ENCODE data around the gene MYCL.
"Not testable (repeated sequence)": the region's sequence is repeated elsewhere in the genome, so short reads cannot be mapped to it uniquely, and the experiment has no call there.

MYCL gene

DNA sequence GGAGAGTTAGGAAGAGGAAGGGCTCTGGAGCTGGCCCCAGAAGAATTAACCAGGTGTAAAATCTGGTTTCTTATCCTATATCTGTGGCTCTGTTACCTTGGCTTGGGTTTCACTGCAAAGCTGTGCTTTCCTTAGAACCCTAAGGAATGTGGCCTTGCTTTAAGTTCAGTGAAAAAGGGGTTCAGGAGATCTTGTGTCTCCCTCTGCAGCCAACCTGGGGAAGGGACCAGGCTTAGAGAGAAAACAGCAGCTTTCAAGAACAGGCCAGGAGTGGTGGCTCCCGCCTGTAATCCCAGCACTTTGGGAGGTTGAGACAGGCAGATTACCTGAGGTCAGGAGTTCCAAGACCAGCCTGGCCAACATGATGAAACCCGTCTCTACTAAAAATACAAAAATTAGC is 16.1 kb upstream of the MYCL start:
- DNase-seq (ENCODE audit: low read depth): no peak

DNA sequence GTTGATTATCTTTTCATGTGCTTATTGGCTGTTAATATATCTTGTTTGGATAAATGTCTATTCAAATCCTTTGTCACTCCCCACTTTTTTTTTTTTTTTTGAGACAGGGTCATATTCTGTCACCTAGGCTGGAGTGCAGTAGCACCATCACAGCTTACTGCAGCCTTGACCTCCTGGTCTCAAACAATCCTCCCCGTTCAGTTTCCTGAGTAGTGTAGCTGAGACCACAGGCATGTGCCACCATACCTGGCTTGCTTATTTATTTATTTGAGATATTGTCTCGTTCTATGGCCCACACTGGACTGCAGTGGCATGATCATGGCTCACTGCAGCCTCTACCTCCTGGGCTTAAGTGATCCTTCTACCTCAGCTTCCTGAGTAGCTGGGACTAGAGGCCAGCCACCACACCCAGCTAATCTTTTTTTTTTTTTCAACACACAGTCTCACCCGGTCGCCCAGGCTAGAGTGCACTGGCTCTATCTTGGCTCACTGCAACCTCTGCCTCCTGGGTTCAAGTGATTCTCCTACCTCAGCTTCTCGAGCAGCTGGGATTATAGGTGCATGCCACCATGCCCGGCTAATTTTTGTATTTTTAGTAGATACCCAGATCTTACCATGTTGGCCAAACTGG is 13.9 kb upstream of the MYCL start:
- DNase-seq (ENCODE audit: low read depth): no peak

DNA sequence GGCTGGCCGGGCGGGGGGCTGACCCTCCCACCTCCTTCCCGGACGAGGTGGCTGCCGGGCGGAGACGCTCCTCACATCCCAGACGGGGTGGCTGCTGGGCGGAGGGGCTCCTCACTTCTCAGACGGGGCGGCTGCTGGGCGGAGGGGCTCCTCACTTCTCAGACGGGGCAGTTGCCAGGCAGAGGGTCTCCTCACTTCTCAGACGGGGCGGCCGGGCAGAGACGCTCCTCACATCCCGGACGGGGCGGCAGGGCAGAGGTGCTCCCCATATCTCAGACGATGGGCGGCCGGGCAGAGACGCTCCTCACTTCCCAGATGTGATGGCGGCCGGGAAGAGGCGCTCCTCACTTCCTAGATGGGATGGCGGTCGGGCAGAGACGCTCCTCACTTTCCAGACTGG is 11.4 kb upstream of the MYCL start:
- DNase-seq (ENCODE audit: low read depth): not testable (repeated sequence)

DNA sequence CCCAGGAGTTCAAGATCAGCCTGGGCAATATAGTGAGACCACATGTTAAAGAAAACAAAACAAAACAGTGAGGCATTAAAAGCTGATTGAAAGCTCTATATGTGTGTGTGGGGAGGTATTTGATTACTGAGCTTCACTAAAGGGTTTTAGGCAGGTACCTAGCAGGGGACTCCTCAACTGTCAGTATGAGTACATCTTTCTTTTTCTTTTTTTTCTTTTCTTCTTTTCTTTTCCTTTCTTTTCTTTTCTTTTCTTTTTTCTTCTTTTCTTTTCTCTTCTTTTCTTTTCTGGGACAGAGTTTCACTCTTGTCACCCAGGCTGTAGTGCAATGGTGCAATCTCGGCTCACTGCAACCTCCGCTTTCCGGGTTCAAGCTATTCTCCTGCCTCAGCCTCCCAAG is 8.5 kb upstream of the MYCL start:
- no peak for DNase-seq (ENCODE audit: low read depth)

DNA sequence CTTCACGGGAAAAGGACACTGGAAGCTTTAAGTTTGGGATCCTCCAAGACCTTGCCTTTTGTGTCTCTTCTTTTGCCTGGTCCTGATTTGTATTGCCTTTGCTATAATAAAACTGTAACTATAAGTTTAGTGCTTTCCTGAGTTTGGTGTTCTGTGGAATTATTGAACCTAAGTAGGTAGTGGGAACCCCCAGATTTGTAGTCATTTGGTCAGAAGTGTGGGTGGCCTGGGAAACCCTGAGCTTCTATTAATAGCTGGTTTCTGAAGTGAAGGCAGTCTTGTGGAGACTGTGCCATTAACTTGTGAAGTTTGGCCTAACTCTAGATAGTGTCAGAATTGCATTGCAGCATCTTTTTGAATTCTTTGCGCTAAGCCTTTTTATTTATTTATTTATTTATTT is 6.8 kb upstream of the MYCL start:
- no peak for DNase-seq (ENCODE audit: low read depth)

DNA sequence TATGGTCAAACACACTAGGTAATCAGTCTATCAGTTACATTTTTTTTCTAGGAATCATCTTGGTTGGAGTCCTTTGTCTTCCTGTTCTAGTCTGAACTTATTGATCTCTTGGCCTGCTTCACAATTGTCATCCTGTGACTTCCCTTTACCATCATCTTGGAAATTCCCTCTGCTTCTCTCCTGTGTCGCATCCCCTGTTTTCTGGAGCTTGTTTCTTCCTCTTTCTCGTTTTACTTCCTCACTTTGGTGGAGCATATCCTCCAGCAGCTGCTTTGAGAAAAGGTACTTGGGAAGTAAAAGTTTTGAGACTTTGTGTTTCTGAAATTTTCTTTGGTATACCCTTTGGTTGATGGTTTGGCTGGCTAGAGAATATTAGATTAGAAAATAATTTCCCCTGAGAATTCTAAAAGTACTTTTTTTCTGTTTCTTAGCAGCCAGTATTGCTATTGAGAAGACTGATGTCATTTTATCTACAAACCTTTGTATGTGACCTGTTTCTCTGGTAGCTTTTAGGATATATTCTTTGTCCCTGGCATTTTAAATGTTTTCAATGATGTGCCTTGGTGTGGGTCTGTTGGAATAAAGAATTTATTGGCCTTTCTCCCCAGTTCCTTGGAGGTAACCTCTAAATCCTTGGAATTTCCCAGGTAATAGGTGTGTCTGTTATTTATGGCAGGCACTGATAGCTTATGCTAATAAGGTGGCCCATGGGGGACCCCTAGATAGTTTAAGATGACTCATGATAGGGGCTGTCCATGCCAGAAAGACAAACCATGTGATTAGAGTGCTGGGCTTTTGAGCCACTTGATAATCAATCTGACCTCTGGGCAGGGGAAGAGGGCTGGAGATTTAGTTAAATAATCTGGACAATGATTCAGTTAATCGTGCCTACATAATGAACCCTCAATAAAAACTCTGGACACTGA is 6.1 kb upstream of the MYCL start:
- DNase-seq (ENCODE audit: low read depth): no peak

DNA sequence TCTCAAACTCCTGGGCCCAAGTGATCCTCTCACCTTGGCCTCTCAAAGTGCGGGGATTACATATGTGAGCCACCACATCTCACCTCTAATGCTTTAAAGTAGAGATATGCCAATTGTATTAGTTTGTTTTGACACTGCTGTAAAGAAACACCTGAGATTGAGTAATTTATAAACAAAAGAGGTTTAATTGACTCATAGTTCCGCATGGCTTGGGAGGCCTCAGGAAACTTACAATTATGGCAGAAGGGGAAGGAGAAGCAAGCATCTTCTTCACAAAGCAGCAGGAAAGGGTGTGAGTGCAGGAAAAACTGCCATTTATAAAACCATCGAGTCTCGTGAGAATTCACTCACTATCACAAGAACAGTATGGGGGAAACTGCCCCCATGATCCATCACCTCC is 3.5 kb upstream of the MYCL start:
- DNase-seq (ENCODE audit: low read depth): no peak

DNA sequence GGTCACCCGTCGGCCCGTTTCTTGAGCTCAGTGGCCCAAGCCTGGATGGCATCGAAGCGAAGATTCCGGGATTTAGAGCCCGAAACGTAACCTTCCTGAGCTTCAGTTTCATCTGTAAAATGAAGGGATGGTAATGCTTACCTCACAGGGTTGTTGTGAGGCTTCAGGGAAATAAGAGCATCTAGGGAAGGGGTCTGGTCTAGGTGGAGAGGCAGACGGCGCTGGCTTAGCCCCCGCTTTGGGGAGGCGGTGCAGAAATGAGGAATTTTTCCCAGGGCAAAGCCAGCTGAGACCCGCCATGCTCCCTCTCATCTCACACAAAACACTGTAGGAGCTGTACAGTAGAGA is 717 bp upstream of the MYCL start:
- DNase-seq (ENCODE audit: low read depth): no peak

DNA sequence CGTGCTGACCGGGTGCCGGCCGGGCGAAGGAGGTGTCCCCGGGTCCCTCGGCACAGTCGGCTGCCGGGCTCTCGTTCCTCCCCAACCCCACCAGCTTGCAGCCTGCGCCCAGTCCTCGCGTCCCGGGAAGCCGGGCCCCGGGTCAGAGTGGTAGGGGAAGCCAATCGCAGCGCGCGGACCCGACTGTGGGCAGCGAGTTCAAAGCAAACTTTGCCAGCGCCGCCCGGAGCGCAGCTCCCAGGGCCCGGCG is 328 bp downstream of the MYCL start:
- DNase-seq (ENCODE audit: low read depth): no peak

DNA sequence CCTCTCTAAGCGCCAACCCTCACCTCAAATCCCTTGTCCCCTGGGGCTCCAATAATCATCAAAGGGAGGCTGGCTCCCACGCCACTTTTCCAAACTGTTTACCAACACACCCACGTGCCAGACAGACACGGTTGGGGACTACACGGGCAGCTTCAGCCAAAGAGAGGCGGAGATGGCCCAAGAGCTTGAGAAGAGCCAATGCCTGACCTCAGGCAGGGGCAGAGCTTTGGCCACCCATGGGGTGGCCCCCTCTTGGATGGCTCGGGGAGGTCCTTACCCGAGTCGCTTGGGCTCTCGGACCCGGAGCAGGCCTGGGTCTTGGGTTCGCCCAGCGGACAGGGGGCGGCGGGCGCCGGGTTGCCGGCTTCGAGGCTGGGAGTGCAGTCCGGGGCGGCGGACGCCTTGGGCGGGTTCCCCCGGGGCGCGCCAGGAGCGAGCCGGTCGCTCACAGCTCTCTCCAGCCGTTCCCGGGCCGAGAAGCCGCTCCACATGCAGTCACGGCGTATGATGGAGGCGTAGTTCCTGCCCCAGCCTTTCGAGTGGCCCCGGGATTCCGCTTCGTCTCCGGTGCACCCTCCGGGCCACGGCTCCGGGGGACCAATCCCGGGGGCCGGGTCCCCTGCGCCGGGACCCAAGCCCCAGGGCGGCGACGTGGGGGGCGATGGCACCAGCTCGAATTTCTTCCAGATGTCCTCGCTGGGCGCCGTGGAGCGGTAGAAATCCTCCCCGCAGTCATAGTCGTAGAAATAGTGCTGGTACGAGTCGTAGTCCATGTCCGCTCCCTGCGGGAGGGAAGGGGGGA is 854 bp downstream of the MYCL start:
- DNase-seq (ENCODE audit: low read depth): no peak

DNA sequence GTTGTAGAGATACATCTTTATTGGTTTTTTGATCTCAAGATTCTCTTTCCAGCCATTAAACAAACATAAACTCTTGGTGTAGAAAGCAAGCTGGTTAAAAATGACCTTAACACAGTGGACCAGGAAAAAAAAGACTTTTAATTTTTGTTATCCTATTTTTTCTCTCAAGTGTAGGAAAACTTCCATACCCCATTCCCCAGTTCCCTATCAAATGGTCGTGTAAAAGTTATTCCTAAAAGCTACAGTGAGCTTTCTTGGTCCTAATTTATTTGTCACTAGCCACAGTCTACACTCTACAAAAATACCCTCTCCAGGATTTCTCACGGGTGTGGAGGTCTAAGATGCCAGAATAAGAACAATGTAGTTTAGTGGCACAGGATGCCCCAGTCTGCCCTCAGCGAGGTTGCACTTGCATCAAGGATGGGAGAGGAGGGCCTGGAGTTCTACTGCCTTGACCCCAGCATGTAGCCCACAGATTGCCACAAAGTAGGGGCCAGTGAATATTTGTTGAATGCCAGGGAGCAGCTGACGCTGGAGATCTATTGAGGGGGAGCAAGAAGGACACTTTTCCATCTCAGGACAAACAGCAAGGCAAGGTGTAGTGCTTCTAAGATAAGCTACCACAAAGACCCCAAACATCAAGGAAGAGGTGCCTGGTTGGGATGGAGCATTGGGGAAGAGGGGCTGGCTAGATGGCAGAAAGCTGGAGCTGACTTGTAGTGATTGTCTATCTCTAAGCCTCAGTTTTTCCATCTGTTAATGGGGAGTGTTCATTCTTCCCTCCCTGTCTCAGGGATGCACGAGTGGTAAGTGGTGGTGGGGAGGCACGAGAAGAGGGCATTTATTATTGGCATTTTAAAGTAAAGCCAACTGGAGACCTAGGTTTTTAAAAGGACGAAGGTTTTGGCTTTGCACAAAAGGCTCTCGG is 1.8 kb downstream of the MYCL start:
- DNase-seq (ENCODE audit: low read depth): no peak

DNA sequence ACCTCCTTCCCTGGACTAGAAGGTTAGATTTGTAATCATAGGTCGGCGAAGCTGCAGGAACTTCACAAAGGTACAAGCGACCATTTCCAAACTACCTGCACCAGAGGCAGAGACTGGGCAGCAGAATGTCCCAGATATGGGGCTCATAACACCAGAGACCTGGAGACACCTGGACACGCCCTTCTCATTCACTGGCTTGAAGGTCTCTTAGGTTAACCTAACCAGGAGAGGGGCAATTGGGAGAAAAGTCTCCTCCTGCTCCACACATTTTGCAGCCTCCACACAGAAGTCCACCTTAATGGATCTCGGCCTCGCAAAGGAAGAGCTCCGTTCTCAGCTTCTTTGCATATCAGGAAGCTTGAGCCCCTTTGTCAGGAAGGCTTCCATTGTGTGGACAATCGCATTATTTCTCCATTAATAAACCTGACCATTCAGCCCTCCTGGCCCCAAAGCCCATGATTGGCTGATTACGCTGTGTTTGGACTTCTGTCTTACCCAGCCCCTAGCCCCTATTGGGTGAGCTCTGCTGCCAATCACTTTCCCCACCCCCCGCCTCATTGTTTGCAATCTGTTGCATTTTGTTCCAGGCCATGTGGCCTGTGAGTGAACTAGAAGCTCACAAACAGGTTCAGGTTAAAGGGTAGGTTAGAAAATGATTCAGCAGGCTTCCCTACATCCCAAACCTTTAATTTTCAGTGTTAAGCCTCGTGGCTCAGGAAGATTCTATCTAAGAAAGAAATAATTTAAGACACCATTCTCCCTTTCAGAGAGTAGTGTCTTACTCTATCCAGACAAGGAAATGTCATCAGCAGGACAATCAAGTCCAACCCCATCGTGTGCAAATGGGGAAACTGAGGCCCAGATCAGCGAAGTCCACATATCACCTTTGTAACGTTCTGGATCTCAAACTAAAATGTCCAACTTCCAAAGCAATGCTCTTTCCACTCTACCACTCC is 2.8 kb downstream of the MYCL start:
- DNase-seq (ENCODE audit: low read depth): no peak

DNA sequence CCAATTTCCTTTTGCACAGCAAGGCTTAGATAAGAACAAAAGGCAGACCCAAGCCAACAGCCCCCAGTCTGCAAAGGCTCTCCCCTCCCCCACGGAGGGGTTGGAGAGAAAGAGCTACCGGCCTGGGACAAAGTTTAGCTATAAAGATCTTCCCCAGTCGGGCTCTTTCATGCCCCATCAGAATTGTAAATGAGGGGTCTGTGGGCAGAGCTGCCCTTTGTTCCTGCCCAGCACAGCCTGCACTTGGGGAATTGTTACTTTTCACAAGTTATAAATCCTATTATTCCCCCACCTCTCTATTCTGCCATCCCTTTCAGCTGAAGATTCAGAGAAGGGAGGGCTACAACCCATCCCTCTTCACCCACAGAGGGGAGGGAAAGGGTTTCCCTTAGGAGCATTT is 3.5 kb downstream of the MYCL start:
- DNase-seq (ENCODE audit: low read depth): no peak

DNA sequence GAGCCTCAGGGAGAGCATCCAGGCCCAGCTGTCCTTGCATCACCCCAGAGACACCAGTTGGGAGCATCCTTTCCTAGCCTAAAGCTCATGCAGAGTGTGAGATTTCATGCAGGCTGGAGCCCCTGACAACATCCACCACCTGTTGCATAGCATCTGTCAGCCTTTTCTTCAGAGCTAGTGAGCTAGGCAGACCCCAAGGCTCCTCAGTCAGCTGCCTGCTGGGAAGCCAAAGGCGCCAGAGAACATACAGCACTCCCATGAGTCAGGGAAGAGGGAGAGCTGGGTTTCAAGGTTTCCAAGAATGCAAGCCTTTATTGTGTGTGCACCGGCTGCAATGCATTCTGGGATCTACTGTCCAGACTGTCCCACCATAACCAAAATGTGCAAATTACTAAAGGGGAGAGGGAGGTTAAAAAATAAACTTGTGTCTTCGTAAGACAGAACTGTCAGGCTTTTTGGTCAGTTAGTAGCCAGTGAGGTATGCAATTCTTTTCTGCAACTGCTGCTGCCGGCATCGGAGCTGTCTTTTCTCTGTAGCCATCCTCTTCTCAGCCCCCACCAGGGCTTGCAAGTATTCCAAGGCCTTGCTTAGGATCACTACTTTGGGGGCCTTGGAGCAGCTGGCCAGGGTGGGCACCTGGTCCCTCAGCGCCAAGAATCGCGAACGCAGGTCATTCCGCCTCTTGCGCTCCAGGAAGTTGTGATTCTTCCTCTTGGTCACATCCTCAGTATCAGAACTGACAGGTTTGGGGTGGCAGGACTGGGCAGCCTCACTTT is 4.6 kb downstream of the MYCL start:
- DNase-seq (ENCODE audit: low read depth): no peak

DNA sequence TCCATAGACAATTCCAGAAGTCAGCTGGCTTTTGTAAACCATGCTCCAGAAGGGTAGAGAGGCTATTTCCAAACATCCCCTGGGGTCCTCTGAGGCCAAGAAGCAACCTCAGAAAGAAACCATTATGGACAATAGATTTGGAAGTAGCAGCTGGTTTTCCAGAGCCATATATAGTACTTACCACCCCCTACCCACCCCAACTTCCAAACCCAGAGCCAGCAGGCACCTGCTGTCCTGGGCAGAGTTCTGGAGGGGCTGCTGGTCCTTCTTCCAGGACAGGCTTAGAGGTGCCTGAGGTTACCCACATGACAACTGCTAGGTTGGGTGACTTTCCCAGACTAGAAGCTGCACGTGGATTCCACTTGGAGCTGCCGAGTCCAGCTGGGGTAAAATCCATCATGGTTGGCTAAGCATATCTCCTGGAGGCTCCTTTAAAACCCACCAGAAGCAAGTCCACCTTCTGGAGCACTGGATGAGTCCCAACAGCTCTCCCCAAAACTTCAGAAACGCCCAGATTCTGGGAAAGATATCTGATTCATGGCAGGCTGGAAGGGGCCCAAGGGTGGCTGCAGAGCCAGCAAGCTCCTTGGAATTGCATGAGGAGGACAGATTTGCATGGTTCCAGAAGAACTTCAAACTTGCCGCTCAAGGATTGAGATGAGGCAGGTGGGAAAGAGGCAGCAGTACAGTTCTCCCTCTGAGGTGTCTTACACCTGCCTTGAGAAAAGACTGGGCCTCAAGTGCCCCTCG is 5.8 kb downstream of the MYCL start:
- no peak for DNase-seq (ENCODE audit: low read depth)

DNA sequence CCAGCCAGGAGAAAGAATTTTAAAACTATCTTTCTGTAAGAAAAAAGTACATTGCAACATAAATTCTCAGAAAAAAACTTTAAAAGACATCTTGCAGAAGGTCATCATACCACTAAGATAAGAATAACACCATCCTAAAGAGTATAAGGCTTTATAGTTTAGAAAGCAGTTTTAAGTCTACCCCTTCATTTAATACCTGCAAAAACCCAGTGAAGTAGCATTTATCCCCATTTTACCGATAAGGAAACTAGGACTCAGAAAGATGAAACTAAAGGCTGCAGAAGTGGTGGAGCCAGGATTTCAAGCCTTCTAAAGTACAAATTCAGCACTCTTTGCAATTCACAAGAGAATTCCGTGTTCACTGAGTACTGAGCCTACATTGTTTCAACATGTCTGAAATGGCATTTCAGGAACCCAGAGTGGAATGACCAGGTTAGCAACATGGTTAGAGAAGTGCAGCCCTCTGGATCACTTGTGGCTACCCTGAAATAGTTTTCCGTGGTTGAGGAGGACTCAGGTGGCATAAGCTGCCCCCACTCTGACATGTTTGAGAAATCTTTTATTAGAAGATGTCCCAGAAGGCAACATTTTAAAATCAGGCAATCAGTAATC is 6.7 kb downstream of the MYCL start:
- DNase-seq (ENCODE audit: low read depth): no peak

DNA sequence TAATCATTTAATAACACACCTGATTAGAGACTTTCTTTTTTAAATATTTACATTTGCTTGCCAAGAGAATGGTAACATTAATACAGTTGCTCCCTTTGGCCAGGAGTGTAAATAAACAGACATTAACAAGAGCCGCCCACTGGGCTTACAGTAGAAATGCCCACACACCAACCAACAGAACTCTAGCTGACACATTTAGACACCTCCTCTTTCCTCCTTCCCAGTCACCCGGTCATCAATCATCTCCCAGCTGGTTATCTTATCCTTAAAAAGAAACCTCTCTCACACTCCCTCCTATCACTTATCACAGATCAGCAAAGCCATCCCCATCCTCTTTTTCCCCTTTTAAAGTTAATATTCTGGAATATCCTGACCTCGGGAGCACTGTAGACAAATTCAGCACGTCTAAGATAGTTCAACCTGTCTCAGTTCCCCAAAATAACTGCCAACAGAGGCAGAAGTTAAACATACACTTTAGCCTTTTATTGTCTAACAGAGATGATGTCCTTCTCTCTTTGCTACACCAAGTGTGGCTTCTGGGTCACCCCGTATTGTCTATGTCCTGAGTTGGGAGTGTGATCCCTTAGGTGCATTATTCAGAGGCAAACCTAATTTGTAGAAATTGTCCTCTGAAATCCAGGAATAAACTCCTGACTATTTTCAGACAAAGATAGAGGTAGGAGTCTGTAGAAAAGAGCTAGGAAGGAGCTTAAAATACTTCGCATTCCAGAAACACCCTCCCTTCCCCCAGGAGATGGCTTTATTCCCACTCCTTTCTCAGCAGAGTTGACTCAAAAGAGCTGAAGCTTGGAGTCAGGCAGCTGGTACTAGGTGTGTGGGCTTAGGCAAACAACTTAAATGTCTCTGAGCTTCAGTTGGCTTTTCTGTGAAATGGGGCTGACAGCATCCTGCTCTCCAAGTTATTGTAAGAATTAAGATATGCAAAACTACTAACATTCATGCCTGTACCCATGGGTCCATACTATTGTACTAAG is 8.8 kb downstream of the MYCL start:
- peak; percentile 49 for DNase-seq (ENCODE audit: low read depth)

DNA sequence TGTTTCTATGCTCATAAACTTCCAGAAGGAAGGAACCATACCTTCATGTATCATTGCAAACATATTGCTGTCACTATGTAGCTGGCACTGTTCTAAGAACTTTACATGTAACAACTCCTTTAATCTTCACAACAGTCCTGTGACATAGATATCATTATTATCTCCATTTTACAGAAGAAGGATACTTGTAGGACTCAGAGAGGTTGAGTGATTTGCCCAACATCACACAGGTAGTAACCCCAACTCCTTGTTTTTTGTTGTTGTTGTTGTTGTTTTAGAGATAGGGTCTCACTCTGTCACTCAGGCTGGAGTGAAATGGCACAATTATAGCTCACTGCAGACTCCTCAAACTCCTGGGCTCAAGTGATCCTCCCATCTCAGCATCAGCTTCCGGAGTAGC is 10.8 kb downstream of the MYCL start:
- no peak for DNase-seq (ENCODE audit: low read depth)
